NCI-H345 treated with DMSO at 0.1 percent for 48 hours (cell line): ENCODE results near the gene KBTBD13.

Source experiments
- DNase-seq: peaks from one replicate; lab custom pipeline; 2025; ENCODE audit not compliant: unreplicated experiment; lab: John Stamatoyannopoulos, UW

The KBTBD13 gene

DNA sequence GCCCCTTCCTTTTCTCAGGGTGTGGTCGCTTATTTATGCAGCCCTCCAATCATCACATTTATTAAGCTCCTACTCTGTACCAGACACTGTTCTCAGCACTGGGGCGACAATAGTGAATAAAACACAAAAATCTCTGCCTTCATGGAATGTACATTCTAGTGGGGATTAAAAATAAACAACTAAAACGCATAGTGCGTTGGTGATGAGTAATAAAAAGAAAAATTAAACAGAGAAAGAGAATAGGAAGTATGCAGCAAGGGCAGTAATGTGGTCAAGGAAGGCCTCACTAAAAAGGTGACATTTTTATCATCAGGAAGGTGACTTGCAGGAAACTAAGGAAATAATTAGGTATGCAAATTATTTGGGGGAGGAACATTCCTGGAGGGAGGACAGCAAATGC lies 26.3 kb upstream of the KBTBD13 start:
- DNase-seq = no peak

DNA sequence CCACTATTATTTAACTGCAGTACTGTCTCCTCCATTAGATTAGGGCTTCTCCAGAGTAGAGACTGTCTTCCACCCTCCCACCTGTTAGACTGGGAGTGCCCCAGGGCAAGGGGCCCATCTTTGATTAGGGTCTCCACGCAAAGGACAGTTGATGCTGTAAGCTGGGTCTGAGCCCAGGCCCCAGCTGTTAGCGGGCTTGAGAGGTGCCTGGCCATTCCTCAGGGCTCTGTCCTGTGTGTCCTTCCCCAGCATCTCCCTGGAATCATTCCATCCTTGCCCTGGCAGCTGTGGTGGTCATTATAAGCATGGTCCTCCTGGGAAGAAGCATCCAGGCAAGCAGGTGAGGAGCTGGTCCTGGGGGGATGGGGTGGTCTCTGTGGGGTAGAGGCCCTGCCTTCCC lies 25.3 kb upstream of the KBTBD13 start:
- no peak for DNase-seq

DNA sequence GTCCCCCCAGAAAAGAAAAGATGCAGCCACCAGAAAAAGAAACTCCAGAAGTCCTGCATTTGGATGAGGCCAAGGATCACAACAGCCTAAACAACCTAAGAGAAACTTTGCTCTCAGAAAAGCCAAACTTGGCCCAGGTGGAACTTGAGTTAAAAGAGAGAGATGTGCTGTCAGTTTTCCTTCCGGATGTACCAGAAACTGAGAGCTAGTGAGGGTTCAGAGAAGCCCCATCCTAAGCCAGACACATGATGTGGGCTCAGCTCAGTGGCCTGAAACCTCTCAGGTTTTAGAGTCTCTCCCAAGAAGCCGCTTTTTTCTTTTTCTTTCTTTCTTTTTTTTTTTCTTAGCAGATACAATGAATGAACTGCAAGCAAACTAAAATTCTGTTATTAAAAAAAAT lies 23.6 kb upstream of the KBTBD13 start:
- no peak for DNase-seq

DNA sequence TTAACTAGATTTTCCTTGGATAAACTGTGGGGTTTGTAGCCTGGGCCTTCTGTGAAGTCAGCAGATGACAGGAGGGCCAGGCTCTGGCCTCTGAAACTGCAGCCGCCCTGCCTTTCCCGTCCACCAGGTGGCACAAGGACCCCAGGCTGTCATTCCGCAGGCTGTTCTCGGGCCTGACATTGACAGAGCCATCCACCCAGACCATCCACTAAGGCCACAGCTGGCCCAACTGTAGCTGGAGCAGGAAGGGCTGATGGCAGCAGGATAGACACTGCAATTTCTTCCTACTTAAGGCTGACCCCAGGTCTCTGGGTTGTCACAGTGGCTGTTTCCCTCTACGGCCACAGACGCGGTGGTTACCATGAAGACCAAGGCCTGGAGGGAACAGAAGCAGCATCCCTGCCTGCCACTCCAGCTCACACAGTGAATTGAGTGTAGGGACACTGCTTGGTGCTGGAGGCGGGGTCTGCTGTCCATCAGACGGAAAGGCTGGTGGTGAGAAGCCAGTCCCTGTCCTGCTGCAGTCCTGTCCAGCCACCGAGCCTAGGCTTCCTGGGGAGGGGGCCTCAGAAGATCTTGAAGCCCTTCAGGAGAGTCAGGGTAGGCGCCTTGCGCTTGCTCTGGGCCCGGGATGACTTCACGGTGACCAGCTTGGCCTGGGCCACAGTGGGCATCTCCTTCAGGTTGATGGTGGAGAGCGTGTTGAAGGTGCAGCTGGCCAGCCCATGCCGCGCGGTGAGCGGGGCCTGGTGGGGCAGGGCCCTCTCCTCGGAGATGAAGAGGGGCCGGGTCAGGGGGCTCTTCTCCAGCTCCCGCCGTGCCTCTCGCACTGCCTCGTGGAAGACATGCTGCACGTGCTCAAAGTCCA lies 22.0 kb upstream of the KBTBD13 start:
- peak; percentile 18 for DNase-seq

DNA sequence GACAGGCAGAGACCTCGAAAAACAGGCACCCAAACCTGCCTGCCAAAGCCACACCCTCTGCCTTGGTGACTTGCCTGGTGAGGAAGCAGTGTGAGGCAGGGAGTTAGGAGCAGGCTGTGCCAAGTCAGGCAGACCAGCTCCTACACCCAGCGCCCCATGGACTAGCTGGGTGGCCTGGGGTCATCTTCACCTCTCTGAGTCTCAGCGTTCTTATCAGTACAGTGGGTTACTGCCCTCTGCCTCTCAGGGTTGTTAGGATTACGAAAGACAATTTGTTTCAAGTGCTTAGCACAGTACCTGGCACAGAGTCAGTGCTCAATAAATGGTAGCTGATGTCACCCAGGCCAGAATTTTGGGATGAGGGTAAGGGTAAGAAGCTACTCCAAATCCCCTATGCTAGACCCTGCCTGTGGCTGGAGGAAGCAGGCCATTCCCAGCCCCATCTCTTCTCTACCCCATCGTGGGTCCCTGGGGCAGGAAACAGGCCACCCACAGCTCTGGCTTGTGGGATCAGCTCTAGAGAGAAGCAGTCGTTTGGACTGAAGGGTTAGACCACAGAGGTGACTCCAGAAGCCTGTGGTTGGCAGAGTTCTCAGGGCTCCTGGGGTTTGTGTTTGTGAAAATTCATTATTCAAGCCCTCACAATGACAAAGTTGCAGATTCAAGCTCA lies 21.2 kb upstream of the KBTBD13 start:
- no peak for DNase-seq

DNA sequence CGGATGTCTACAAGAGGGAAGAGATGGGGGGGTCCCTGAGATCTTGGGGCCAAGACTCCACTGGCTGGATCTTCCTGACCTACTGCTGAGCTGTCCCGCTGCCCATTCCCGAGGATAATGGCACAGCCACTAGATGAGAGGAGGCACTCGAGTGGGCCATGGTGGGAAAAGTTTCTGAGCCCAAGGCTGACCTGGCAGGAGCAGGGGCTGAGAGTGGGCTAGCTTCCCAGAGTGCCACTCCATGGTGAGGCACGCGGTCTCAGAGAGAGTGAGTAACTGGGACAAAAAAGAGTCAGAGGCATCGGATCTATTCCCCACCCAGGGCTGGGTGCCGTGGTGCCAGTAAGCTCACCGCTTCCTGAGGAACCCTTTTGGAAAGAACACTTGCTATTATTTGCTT lies 20.4 kb upstream of the KBTBD13 start:
- no peak for DNase-seq

DNA sequence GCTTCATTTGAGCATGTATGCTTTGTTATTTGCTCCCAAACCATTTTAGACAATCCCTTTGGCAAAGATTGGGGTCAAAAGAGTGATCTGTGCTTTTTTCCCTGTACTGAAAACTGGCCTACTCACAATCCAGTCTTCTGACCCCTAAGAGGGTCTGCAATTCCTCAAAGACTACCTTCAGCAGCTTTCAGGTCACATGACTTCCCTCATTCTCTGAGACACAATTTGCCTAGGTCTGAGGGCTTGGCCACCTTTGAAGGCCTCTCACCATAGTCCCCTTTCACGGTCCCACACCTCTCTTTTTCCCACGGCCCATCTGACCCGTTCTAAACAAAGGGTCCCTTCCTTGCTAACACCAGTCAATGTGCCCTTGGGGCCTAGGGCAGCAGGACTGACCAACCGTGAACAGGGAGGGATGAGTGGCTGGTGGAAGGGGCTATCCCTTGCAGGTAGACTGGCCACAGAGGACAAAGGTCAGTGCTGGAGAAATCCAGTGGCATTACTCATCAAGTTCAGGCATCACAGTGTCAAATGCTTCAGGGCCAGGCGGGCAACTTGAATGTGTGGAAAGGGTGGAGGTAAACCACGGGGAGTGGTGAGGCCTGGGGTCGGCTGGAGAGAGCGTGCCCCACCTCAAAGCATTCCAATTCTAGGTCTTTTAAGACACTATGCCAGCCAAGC lies 19.5 kb upstream of the KBTBD13 start:
- DNase-seq = no peak

DNA sequence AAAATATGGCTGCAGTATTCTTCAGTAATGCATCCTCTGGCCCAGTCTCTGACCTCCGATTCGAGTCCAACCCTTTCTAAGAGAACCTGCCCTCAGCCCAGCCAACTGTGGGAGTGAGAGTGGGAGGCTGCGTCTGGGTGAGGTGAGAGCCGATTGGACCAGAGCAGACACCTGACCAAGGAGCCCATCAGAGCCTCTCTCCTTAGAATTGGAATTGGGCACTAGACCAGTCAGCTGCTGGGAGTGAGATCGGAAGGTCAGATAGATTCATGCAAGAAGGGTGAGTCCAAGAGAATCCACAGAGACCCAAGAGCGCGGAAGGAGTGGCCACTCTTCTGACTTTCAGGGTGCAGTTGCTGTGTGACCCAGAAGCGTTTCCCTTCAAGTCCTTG lies 19.0 kb upstream of the KBTBD13 start:
- DNase-seq = no peak

DNA sequence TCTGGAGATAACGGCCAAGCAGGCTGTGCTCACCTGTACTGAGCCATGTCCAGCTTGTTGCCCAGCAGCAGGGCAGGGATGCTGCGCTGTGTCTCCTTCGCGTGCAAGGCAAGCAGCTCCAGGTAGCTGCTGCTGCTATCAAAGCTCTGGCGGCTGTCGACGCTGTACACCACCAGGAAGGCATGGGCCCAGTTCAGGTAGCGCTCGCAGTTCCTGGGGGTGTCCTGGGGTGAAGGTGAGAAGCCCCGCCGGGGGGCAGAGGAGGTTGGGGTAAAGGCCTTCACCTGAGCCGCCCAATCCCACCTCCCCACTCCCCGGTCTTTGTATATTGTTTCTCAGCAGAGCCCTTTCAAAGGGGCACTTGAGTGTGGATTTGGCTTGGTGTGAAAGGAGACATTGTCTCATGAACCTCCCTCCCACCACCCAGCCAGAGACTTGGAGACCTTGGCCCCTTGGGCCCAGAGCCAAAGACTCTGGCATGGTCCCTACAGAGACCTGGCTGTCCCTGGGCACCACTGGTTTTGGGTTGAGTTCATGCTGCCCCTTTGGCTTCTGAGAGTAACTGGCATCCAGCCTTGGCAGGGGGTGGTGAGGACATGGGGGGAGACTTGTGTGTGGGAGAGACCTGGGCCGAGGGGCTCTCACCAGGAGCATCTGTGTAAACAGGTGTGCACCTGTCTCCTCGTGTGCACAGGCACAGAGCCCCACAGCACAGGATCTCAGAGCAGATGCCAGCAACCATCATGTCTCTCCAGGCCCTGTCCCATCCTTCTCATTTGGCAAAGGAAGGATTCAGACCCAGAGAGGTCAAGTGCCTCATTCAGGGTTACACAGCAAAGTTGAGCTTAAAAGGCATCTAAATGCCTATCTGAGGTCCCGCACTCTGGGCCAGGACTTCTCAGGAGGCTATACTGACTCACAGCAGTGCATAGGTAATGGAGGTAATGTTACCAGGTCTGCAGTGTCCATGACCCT lies 17.9 kb upstream of the KBTBD13 start:
- DNase-seq = no peak

DNA sequence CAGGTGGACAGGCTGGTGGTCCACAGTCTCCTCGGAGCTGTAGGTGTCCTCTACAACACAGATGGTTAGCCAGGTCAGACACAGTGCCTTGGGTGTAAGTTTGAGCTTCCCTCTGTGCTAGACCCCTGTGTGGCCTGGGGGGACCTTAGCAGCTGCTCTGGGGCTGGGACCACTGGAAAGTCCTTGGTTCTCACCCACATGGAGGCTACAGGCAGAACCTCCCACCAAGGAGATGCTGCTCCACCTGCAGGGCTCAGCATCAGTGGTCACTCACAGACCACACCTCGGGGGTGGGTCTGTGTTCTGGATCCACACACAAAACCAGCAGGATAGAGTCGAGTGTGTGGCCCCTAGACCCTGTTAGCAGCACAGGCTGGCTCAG lies 17.2 kb upstream of the KBTBD13 start:
- no peak for DNase-seq

DNA sequence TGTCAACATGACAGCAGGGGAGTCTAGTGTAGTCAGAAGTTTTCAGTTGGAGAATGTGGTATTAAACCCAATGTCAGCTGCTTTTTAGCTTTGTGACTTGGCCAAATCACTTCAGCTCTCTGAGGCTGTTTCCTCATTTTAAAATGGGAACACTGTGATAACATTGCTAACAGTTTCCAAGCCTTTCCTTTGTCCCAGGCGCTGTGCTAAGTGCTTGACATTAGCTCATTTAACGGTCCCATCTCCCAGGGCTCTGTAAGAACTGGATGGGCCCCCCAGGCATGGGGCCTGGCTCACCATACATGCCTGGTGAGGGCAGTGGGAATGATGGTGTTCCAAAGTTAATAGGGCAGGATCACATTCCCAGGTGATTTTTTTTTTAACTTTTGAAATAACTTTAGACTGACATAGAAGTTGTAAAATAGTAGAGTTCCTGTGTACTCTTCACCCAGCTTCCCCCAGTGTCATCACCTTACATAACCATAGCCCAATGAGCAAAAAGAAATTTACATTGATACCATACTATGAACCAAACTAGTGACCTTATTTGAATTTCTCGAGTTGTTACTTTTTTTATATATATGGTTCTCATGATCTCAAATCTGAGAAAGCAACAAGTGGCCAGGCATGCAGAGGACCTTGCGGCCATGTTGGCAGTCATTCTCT lies 16.5 kb upstream of the KBTBD13 start:
- no peak for DNase-seq

DNA sequence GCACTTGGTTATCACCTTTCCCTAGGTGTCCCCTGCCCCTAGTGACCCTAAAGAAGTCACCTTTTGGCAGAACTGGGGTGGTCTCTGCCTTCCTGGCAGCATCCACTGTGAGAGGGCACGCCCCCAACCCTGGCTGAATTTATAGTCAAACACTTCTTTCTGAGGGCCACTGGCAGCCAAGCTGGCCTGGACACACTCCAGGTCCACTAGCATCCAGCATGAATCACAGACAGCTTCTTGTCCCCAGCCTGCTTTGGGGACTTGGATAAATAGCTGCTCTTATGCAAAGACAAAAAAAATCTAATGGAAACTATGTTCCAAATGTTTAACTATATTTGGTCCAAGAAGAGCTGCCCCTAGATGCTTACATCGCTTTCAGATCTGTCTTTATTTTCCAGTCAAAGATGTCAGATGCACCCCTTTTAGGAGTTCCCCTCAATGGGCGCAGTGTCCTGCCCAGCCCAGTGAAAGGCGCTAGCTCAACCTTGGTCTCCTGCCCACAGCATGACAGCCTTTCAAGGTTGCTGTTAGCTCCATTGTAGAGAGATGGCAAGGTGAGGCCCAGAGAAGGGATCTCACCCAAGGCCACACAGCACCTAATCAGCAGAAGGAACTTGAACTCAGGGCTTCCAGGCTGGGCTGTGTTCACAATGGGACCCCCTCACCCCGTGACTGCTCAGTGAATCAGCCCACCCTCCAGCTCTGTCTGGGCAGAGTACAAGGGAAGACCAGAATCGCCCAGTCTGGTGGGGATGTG lies 15.7 kb upstream of the KBTBD13 start:
- DNase-seq = no peak

DNA sequence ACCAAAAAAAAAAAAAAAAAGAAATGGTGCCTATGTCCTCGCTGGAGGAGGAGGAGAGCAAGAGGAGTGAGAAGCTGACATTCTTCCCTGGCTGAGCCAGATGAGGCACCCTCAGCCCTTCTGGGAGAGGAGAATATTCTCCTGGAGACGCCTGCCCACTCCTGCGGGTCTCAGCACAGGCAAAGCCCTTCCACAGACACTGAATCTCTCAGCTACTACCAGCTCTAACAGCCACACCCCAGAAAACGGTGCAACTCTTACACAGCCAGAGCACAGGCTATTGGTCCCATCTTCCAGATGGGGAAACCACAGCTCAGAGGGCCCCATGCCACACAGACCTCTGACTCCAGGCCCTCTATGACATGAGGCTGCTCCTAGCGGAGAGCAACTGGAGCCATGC lies 14.5 kb upstream of the KBTBD13 start:
- DNase-seq = no peak

DNA sequence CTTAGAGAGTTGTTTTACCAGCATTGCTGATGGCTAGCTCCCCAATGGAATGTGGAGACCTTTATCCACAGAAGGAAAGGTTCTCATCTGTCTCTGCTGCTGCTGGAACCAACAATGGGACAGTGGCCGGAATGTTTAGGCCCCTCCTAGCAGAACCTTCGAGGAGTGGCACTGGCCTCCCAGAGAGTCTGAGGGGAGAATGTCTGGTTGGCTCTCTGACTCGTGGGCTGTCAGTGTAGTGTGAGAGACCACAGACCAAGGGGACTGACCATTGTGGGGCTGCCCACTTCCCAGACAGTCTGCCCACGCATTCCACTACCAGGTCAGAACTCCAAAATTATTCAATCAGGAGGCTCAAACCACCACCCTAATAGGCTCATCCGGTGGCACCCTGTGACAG lies 13.8 kb upstream of the KBTBD13 start:
- DNase-seq = no peak

DNA sequence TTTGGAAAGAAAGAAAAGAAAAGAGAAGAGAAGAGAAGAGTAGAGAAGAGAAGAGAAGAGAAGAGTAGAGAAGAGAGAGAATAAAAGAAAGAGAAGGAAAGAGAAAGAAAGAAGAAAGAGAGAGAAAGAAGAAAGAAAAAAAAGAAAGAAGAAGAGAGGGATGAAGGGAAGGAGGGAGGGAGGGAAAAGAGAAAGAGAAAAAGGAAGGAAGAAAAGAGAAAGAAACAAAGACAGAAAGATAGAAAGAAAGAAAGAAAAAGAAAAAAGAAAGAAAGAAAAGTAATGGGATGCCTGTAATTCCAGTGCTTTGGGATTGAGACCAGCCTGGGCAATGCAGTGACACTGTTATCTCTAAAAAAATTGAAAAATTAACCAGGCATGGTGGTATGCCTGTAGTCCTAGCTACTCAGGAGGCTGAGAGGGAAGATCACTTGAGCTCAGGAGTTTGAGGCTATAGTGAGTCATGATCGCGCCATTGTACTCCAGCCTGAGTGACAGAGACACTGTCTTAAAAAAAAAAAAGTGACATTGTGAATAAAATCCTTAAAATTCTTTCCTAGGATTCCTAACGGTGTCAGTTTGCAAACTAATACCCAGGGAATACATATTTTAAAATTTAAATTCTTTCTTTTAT lies 10.4 kb upstream of the KBTBD13 start:
- no peak for DNase-seq

DNA sequence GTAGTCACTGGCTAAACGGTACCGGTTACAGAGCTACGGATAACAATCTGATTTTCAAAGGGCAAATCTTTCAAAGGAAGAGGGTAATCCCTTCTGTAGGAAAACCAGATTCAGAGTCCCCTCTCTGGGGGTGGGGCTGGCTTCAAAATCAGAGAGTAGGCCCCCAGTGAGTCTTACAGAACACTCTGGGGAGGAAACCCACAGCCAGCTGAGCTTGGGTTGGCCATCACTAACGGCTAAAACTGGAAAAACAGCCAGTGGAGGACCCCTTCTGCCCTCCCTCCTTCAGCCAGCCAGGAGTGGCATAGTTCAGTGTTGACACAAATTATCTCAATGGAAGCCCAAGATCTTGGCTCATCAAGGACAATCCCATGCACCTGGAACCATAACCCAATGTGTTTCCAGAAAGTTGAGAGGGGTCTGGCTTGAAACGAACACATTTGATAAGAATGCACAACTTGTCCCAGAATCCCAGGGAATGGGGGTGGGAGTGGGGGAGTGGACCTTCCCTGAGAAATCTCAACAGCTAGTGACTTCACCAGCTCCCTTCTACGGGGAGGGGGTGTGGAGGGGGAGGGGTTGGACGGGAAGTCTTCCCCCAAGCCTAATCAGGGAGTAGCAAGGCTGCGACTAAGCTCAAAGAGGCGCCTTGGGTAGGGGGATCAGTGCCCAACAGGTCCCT lies 9.8 kb upstream of the KBTBD13 start:
- DNase-seq = no peak

DNA sequence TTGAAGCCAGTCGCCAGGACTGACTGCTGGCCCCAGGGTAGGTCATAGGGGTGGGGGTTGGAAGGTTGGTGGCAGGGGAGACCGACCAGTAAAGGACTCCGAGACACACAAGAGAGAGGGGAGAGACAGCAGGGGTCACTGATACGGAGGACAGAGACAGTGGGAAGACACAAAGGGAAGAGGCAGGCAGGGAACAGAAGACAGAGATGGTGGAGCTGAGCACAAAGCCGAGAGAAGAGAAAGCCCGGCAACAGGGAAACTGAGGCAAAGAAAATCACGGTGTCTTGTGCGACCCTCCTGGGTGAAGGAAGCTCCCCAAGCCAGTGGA lies 9.3 kb upstream of the KBTBD13 start:
- DNase-seq = no peak

DNA sequence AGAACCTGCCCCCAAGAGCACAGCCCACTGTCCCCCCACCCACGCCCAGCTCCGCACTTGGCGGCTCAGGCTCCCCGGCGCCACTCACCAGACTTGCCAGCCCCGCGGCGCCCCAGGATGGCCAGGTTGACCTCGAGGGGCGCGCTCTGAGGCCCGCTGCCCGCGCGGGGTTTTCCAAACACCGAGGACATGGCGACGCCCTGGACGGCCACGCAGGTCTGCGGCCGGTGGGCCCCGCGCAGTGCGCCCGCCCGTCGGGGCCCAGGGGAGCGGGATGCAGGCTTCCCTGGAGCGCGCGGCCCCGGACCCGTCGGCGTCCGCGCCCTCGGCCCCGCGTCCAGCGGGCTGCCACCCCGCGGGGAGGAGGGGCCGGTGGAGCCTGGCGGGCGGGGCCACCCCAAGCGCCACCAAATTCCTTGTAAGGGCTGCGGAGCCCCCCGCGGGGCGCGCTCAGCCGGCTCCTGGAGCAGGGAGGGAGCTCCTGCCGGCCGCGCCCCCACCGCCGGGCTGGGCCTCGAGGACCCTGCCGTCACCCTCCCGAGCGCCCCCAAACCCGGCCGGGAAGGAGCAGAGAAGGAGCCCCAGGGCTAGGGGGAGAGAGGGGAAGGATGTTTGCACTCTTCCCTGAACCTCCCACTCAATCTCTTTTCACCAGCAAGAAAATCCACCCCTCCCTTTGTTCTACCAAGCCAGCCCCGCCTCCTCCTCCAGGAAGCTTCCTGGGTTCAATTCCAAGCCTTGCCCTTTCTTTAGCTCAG lies 8.7 kb upstream of the KBTBD13 start, which contains the start of gene RASL12:
RASL12 (minus strand) TSS at position 347 of the 758 bp plus-strand sequence; CDS start at position 191, 156 bp downstream.
- DNase-seq = no peak
